Measurements from ENCODE around the gene RUVBL1. TPM values are rescaled to one million over a fixed set of nuclear protein-coding genes. Genes with fewer than 3 reads are reported as not detected.

Gene RUVBL1
- total and polyA plus RNA-seq, 2 experiments from 2014 or later: 45.0 to 54.4 TPM

GRCh38 chr3:128063865-128064264, 59.7 kb downstream of the RUVBL1 start:
- Histone ChIP-seq H3K4me2 (ENCODE audit: unreplicated experiment) (no peak overlapping the region), H3K9me3 (ENCODE audit: low read depth) (no peaks in the 10 kb centered on the region), H3K4me1 (ENCODE audit: insufficient read depth) (peaks cover 36% of the 10 kb centered on the region), H3K27ac (peak overlapping the region; percentile 7; the same call in 1 of the 2 replicates), H3F3A (ENCODE audit: insufficient read depth) (peaks cover 83% of the 10 kb centered on the region), H4K20me1 (ENCODE audit: insufficient read depth) (peaks cover 3% of the 10 kb centered on the region; the same call in 1 of the 2 replicates), H3K4me3 (no peak overlapping the region), H3K36me3 (ENCODE audit: low read depth) (peaks cover 90% of the 10 kb centered on the region), H3K79me2 (ENCODE audit: insufficient read depth) (peaks cover 83% of the 10 kb centered on the region), H3K9ac (no peak overlapping the region), H2AFZ (no peak overlapping the region), H3K9me2 (ENCODE audit: insufficient read depth) (no peaks in the 10 kb centered on the region), H3K27me3 (replicated peaks; ENCODE audit: insufficient read depth) (no peaks in the 10 kb centered on the region)
- TF ChIP-seq EZH2 (IDR thresholded peaks at IDR 0.05; ENCODE audit: insufficient read depth, poor library complexity, severe bottlenecking): no peak
- DNase-seq: no peak
- WGBS, 2 experiments (ENCODE audit: low coverage in 1 of 2, low lambda C conversion rate in 2 of 2, missing lambda C conversion rate in 2 of 2): 87 to 89% methylated on average over 2 of the region's 2 CpGs
- in situ Hi-C loops (cut with MboI): no loop called here

GRCh38 chr3:128062033-128062745, 61.4 kb downstream of the RUVBL1 start:
- Histone ChIP-seq H2AFZ (no peak overlapping the region), H4K20me1 (ENCODE audit: insufficient read depth) (peaks cover 3% of the 10 kb centered on the region; the same call in 1 of the 2 replicates), H3K27ac (peak overlapping the region; percentile 95), H3K4me1 (ENCODE audit: insufficient read depth) (peaks cover 42% of the 10 kb centered on the region), H3K9me2 (ENCODE audit: insufficient read depth) (no peaks in the 10 kb centered on the region), H3F3A (ENCODE audit: insufficient read depth) (peaks cover 83% of the 10 kb centered on the region), H3K9ac (peak overlapping the region; percentile 66), H3K9me3 (ENCODE audit: low read depth) (no peaks in the 10 kb centered on the region), H3K4me2 (ENCODE audit: unreplicated experiment) (peak overlapping the region; percentile 65), H3K27me3 (replicated peaks; ENCODE audit: insufficient read depth) (no peaks in the 10 kb centered on the region), H3K79me2 (ENCODE audit: insufficient read depth) (peaks cover 83% of the 10 kb centered on the region), H3K36me3 (ENCODE audit: low read depth) (peaks cover 76% of the 10 kb centered on the region), H3K4me3 (no peak overlapping the region)
- TF ChIP-seq EZH2phosphoT487 (IDR thresholded peaks at IDR 0.05; ENCODE audit: insufficient read depth, low read depth) (no peak), EZH2 (IDR thresholded peaks at IDR 0.05; ENCODE audit: insufficient read depth, poor library complexity, severe bottlenecking) (no peak)
- in situ Hi-C loops (cut with MboI): no loop called here
- WGBS, 2 experiments (ENCODE audit: low coverage in 1 of 2, low lambda C conversion rate in 2 of 2, missing lambda C conversion rate in 2 of 2): 61 to 62% methylated on average over 8 of the region's 8 CpGs
- DNase-seq: no peak

- peak overlapping the region; percentile 95 for H3K27ac ChIP-seq
- no peaks in the 10 kb centered on the region for H3K9me2 ChIP-seq (ENCODE audit: insufficient read depth)
- peak overlapping the region; percentile 66 for H3K9ac ChIP-seq
- WGBS, 2 experiments (ENCODE audit: low coverage in 1 of 2, low lambda C conversion rate in 2 of 2, missing lambda C conversion rate in 2 of 2): 10 to 11% methylated on average over 11 of the region's 11 CpGs
- H3K4me3 ChIP-seq: peak overlapping the region; percentile 13; the same call in 1 of the 2 replicates
- peaks cover 83% of the 10 kb centered on the region for H3K79me2 ChIP-seq (ENCODE audit: insufficient read depth)
- H3K36me3 ChIP-seq (ENCODE audit: low read depth): peaks cover 72% of the 10 kb centered on the region
- no peak overlapping the region for H2AFZ ChIP-seq
- H3K27me3 ChIP-seq (replicated peaks; ENCODE audit: insufficient read depth): no peaks in the 10 kb centered on the region
- DNase-seq: peak; percentile 98
- TF ChIP-seq EZH2 (IDR thresholded peaks at IDR 0.05; ENCODE audit: insufficient read depth, poor library complexity, severe bottlenecking) (no peak), EZH2phosphoT487 (IDR thresholded peaks at IDR 0.05; ENCODE audit: insufficient read depth, low read depth) (no peak)
- peaks cover 81% of the 10 kb centered on the region for H3F3A ChIP-seq (ENCODE audit: insufficient read depth)
- peaks cover 6% of the 10 kb centered on the region; the same call in 1 of the 2 replicates for H4K20me1 ChIP-seq (ENCODE audit: insufficient read depth)
- H3K4me1 ChIP-seq (ENCODE audit: insufficient read depth): peaks cover 49% of the 10 kb centered on the region
- H3K9me3 ChIP-seq (ENCODE audit: low read depth): no peaks in the 10 kb centered on the region
- in situ Hi-C loops (cut with MboI): no loop called here
- H3K4me2 ChIP-seq (ENCODE audit: unreplicated experiment): peak overlapping the region; percentile 65
These were observed 62.9 kb downstream of the RUVBL1 start for GRCh38 chr3:128060473-128061381.

- Histone ChIP-seq H2AFZ (no peak overlapping the region), H3K4me2 (ENCODE audit: unreplicated experiment) (peak overlapping the region; percentile 93), H3K36me3 (ENCODE audit: low read depth) (peaks cover 46% of the 10 kb centered on the region), H3K9me2 (ENCODE audit: insufficient read depth) (no peaks in the 10 kb centered on the region), H3K27me3 (replicated peaks; ENCODE audit: insufficient read depth) (no peaks in the 10 kb centered on the region), H4K20me1 (ENCODE audit: insufficient read depth) (peaks cover 18% of the 10 kb centered on the region), H3K79me2 (ENCODE audit: insufficient read depth) (peaks cover 80% of the 10 kb centered on the region), H3K9ac (peak overlapping the region; percentile 100; the same call in 1 of the 2 replicates), H3F3A (ENCODE audit: insufficient read depth) (peaks cover 81% of the 10 kb centered on the region), H3K4me3 (peak overlapping the region; percentile 96), H3K9me3 (ENCODE audit: low read depth) (no peaks in the 10 kb centered on the region), H3K4me1 (ENCODE audit: insufficient read depth) (peaks cover 56% of the 10 kb centered on the region), H3K27ac (0 out of 2 replicates have a peak overlapping the region, but pooled peaks have one; percentile 95)
- WGBS, 2 experiments (ENCODE audit: low coverage in 1 of 2, low lambda C conversion rate in 2 of 2, missing lambda C conversion rate in 2 of 2): 71 to 73% methylated on average over 4 of the region's 4 CpGs
- TF ChIP-seq EZH2 (IDR thresholded peaks at IDR 0.05; ENCODE audit: insufficient read depth, poor library complexity, severe bottlenecking): no peak
- no peak for TF ChIP-seq EZH2phosphoT487 (IDR thresholded peaks at IDR 0.05; ENCODE audit: insufficient read depth, low read depth)
- in situ Hi-C loops (cut with MboI): no loop called here
- DNase-seq: no peak
These were observed 67.4 kb downstream of the RUVBL1 start for GRCh38 chr3:128056258-128056657.
